ENCODE results near the gene ARHGEF3.

DNA sequence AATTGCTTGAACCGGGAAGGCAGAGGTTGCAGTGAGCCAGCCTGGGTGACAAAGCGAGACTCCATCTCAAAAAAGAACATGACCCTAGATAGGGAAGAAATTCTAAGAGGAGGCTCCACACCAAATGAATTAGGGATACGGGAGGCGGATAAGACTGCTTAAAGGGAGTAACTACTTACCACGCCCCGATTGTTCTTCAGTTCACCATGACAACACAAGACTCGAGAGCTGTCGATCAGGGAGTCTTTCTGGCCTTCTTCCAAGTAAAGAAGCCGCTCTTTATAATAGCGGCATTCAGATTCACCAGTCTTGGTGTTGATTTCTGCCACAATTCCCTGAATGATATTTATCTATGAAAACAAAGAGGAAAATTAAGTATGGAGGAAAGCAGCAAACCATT is 64.7 kb downstream of the ARHGEF3 start:
- TF ChIP-seq YY1 (IDR thresholded peaks at IDR 0.05; ENCODE audit: insufficient read depth, insufficient read length) (no peak), ZNF274 (IDR thresholded peaks at IDR 0.05; ENCODE audit: low read depth, low read length) (no peak)

Measured in NT2/D1 (cell line).